Astrocyte (in vitro differentiated cells and primary cell): ENCODE measurements around the gene GALT. TPM values are rescaled to one million over a fixed set of nuclear protein-coding genes. Genes with fewer than 3 reads are reported as not detected.

Experiments used
- DNase-seq: peaks from one replicate; pipeline ENCODE4 v3.0.0-alpha.2; 2010; ENCODE audit warnings: low read depth
- FAIRE-seq: peaks from 2 replicates; lab custom pipeline; 2011; peaks lifted over from hg19 to GRCh38; lab: Jason Lieb, UNC
- H2AFZ ChIP-seq: 2 replicates; pipeline ENCODE4 v1.6.0; 2012; ENCODE audit warnings: low read depth, low read length, inconsistent platforms
- H3K27ac ChIP-seq: 2 replicates; pipeline ENCODE4 v1.5.1; 2011; ENCODE audit warnings: low read depth, low read length, inconsistent platforms
- H3K27me3 ChIP-seq: 2 replicates; pipeline ENCODE4 v1.6.0; 2011; ENCODE audit warnings: low read length, inconsistent platforms; ENCODE audit not compliant: insufficient read depth
- H3K36me3 ChIP-seq: 2 replicates; pipeline ENCODE4 v1.5.1; 2011; ENCODE audit warnings: low read length, inconsistent platforms; ENCODE audit not compliant: insufficient read depth
- H3K4me1 ChIP-seq: 2 replicates; pipeline ENCODE4 v1.5.1; 2011; ENCODE audit warnings: low read length, inconsistent platforms; ENCODE audit not compliant: insufficient read depth
- H3K4me2 ChIP-seq: 2 replicates; pipeline ENCODE4 v1.6.0; 2012; ENCODE audit warnings: low read length, inconsistent platforms
- H3K4me3 ChIP-seq: 2 replicates; pipeline ENCODE4 v1.5.1; 2011; ENCODE audit warnings: low read depth, mild to moderate bottlenecking, low read length, inconsistent platforms; ENCODE audit not compliant: insufficient read depth
- H3K79me2 ChIP-seq: 2 replicates; pipeline ENCODE4 v1.6.0; 2012; ENCODE audit warnings: mild to moderate bottlenecking, low read length, inconsistent platforms; ENCODE audit not compliant: insufficient read depth
- H3K9ac ChIP-seq: 2 replicates; pipeline ENCODE4 v1.6.0; 2012; ENCODE audit warnings: mild to moderate bottlenecking, low read length, inconsistent platforms
- H3K9me3 ChIP-seq: 2 replicates; pipeline ENCODE4 v1.5.1; 2012; ENCODE audit warnings: low read depth, mild to moderate bottlenecking, low read length, inconsistent platforms; ENCODE audit not compliant: insufficient read depth
- H4K20me1 ChIP-seq: 2 replicates; pipeline ENCODE4 v1.6.0; 2012; ENCODE audit warnings: low read length, inconsistent platforms; ENCODE audit not compliant: insufficient read depth
- H3K27ac Mint-ChIP-seq: one replicate; pipeline ENCODE4 v1.8.0; 2021; ENCODE audit warnings: mild to moderate bottlenecking, mixed read lengths; ENCODE audit not compliant: unreplicated experiment
- H3K27me3 Mint-ChIP-seq: one replicate; pipeline ENCODE4 v1.8.0; 2021; ENCODE audit warnings: low read depth, mixed read lengths; ENCODE audit not compliant: unreplicated experiment
- H3K36me3 Mint-ChIP-seq: one replicate; pipeline ENCODE4 v1.8.0; 2021; ENCODE audit warnings: low read depth, mixed read lengths; ENCODE audit not compliant: unreplicated experiment
- H3K4me1 Mint-ChIP-seq: one replicate; pipeline ENCODE4 v1.8.0; 2021; ENCODE audit warnings: low read depth, mixed read lengths; ENCODE audit not compliant: unreplicated experiment
- H3K4me3 Mint-ChIP-seq: one replicate; pipeline ENCODE4 v1.8.0; 2021; ENCODE audit warnings: mild to moderate bottlenecking, moderate library complexity, mixed read lengths; ENCODE audit not compliant: unreplicated experiment
- H3K9me3 Mint-ChIP-seq: one replicate; pipeline ENCODE4 v1.8.0; 2021; ENCODE audit warnings: mild to moderate bottlenecking, mixed read lengths; ENCODE audit not compliant: unreplicated experiment
- EZH2 ChIP-seq: IDR thresholded peaks from 2 replicates; pipeline ENCODE4 v1.6.1; 2012; ENCODE audit warnings: mild to moderate bottlenecking, low read length, inconsistent platforms; ENCODE audit not compliant: insufficient read depth
- total RNA-seq: library from RNA; stranded (reverse); gene quantifications from 2 replicates; pipeline ENCODE4 v1.2.1, GENCODE V29; 2021
- TF ChIP-seq, protein P1 (sequence below): IDR thresholded peaks from 2 replicates; pipeline ENCODE4 v1.5.1; 2011; ENCODE audit warnings: low read depth, mild to moderate bottlenecking, inconsistent platforms, low read length, moderate library complexity; ENCODE audit not compliant: insufficient read depth

The GALT gene
- total RNA-seq, 1 donor from 2014 or later = 30.7 TPM

- no peak overlapping the region for H3K4me2 ChIP-seq
- peaks cover 4% of the 10 kb centered on the region for H4K20me1 ChIP-seq
- H3K27me3 Mint-ChIP-seq = no peaks in the 10 kb centered on the region
- no peaks in the 10 kb centered on the region for H3K27me3 ChIP-seq
- peaks cover 11% of the 10 kb centered on the region for H3K4me1 Mint-ChIP-seq
- no peak overlapping the region for H3K27ac Mint-ChIP-seq
- no peak for TF ChIP-seq EZH2
- TF ChIP-seq, protein P1, sequence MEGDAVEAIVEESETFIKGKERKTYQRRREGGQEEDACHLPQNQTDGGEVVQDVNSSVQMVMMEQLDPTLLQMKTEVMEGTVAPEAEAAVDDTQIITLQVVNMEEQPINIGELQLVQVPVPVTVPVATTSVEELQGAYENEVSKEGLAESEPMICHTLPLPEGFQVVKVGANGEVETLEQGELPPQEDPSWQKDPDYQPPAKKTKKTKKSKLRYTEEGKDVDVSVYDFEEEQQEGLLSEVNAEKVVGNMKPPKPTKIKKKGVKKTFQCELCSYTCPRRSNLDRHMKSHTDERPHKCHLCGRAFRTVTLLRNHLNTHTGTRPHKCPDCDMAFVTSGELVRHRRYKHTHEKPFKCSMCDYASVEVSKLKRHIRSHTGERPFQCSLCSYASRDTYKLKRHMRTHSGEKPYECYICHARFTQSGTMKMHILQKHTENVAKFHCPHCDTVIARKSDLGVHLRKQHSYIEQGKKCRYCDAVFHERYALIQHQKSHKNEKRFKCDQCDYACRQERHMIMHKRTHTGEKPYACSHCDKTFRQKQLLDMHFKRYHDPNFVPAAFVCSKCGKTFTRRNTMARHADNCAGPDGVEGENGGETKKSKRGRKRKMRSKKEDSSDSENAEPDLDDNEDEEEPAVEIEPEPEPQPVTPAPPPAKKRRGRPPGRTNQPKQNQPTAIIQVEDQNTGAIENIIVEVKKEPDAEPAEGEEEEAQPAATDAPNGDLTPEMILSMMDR = no peak
- H3K36me3 Mint-ChIP-seq = peaks cover 4% of the 10 kb centered on the region
- peaks cover 16% of the 10 kb centered on the region for H3K4me1 ChIP-seq
- H3K9me3 ChIP-seq = no peaks in the 10 kb centered on the region
- H3K79me2 ChIP-seq = peaks cover 8% of the 10 kb centered on the region
- H3K36me3 ChIP-seq = no peaks in the 10 kb centered on the region
- no peak overlapping the region for H3K9ac ChIP-seq
- H3K27ac ChIP-seq = no peak overlapping the region
- no peaks in the 10 kb centered on the region for H3K9me3 Mint-ChIP-seq
- H3K4me3 ChIP-seq = no peak overlapping the region
- H2AFZ ChIP-seq = no peak overlapping the region
- H3K4me3 Mint-ChIP-seq = no peak overlapping the region
- FAIRE-seq (no peak), DNase-seq (no peak)
These were observed 1.6 kb upstream of the GALT start for GRCh38 chr9:34644766-34645314.

GRCh38 chr9:34647084-34647403 lies 569 bp downstream of the GALT start:
- Mint-ChIP-seq H3K27me3 (no peaks in the 10 kb centered on the region), H3K4me3 (peak overlapping the region; percentile 90), H3K9me3 (no peaks in the 10 kb centered on the region), H3K27ac (peak overlapping the region; percentile 12), H3K36me3 (peaks cover 4% of the 10 kb centered on the region), H3K4me1 (peaks cover 20% of the 10 kb centered on the region)
- TF ChIP-seq EZH2 = no peak
- TF ChIP-seq, protein P1 = no peak
- peaks cover 26% of the 10 kb centered on the region for H3K4me1 ChIP-seq
- peaks cover 8% of the 10 kb centered on the region for H3K79me2 ChIP-seq
- no peaks in the 10 kb centered on the region for H3K9me3 ChIP-seq
- peak overlapping the region; percentile 99 for H3K4me2 ChIP-seq
- peak overlapping the region; percentile 89 for H3K9ac ChIP-seq
- DNase-seq (no peak), FAIRE-seq (no peak)
- H3K27me3 ChIP-seq = no peaks in the 10 kb centered on the region
- H2AFZ ChIP-seq = peak overlapping the region; percentile 99
- H3K27ac ChIP-seq = peak overlapping the region; percentile 54
- peak overlapping the region; percentile 85 for H3K4me3 ChIP-seq
- H4K20me1 ChIP-seq = peaks cover 4% of the 10 kb centered on the region
- H3K36me3 ChIP-seq = no peaks in the 10 kb centered on the region

- no peaks in the 10 kb centered on the region for H3K9me3 Mint-ChIP-seq
- H3K4me1 Mint-ChIP-seq = peaks cover 26% of the 10 kb centered on the region
- H3K36me3 Mint-ChIP-seq = peaks cover 4% of the 10 kb centered on the region
- TF ChIP-seq, protein P1 = no peak
- TF ChIP-seq EZH2 = no peak
- H3K4me2 ChIP-seq = peak overlapping the region; percentile 99
- no peaks in the 10 kb centered on the region for H3K9me3 ChIP-seq
- H2AFZ ChIP-seq = no peak overlapping the region
- H3K79me2 ChIP-seq = peaks cover 8% of the 10 kb centered on the region
- FAIRE-seq = no peak
- H3K4me3 Mint-ChIP-seq = peak overlapping the region; percentile 90
- H3K9ac ChIP-seq = peak overlapping the region; percentile 89
- no peaks in the 10 kb centered on the region for H3K36me3 ChIP-seq
- no peak overlapping the region for H3K27ac ChIP-seq
- no peaks in the 10 kb centered on the region for H3K27me3 Mint-ChIP-seq
- H3K27me3 ChIP-seq = no peaks in the 10 kb centered on the region
- DNase-seq = no peak
- no peak overlapping the region for H3K4me3 ChIP-seq
- peak overlapping the region; percentile 34 for H3K27ac Mint-ChIP-seq
- H4K20me1 ChIP-seq = peaks cover 4% of the 10 kb centered on the region
- H3K4me1 ChIP-seq = peaks cover 32% of the 10 kb centered on the region
These were observed 1.2 kb downstream of the GALT start for GRCh38 chr9:34647651-34648050.
